T-helper 9 cell (primary cell): ENCODE measurements around the gene SERPINA5.
"Not testable (repeated sequence)": the region's sequence is repeated elsewhere in the genome, so short reads cannot be mapped to it uniquely, and the experiment has no call there.

ENCODE experiments used
- DNase-seq: peaks from one replicate; pipeline ENCODE4 v3.0.0-alpha.2; 2020

The SERPINA5 gene

GRCh38 chr14:94624537-94625352, 43.5 kb downstream of the SERPINA5 start:
- DNase-seq = no peak

DNA sequence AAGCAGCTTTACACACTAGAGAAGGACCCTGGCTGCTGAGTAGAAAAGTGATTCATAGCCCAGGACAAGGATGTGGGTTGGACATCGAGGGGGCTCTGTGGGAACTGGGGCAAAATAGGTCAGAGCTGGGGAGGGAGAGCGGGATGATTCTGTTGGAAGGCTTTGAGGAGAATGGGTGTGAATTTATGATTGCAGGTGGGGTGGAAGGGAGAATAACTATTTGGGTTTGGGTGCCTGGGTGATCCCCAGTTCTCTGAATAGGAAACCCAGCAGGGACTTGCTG, 44.1 kb downstream of the SERPINA5 start:
- DNase-seq = no peak

- DNase-seq = no peak
Observed at GRCh38 chr14:94628578-94628977, 47.4 kb downstream of the SERPINA5 start.

GRCh38 chr14:94630396-94630795, 49.2 kb downstream of the SERPINA5 start:
- DNase-seq = no peak

- no peak for DNase-seq
Observed at GRCh38 chr14:94631050-94631449, 49.8 kb downstream of the SERPINA5 start.

- no peak for DNase-seq
Observed at GRCh38 chr14:94631536-94632304, 50.5 kb downstream of the SERPINA5 start.

DNA sequence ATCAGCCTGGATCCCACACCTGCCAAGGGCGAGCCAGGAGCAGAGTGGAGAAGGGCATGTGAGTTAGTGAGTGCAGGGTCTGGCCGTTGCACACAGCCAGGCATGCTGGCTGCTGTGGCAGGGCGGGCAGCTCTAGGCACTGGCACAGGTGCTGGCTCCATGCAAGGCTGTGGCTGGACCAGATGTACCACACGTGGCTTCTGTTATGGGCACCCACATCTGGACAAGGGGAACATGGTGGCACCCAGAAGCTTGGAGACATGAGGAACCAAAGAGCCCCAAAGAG, 51.0 kb downstream of the SERPINA5 start:
- DNase-seq = no peak

GRCh38 chr14:94633121-94633520, 51.9 kb downstream of the SERPINA5 start:
- no peak for DNase-seq

- no peak for DNase-seq
Observed at GRCh38 chr14:94635154-94635553, 53.9 kb downstream of the SERPINA5 start.

DNA sequence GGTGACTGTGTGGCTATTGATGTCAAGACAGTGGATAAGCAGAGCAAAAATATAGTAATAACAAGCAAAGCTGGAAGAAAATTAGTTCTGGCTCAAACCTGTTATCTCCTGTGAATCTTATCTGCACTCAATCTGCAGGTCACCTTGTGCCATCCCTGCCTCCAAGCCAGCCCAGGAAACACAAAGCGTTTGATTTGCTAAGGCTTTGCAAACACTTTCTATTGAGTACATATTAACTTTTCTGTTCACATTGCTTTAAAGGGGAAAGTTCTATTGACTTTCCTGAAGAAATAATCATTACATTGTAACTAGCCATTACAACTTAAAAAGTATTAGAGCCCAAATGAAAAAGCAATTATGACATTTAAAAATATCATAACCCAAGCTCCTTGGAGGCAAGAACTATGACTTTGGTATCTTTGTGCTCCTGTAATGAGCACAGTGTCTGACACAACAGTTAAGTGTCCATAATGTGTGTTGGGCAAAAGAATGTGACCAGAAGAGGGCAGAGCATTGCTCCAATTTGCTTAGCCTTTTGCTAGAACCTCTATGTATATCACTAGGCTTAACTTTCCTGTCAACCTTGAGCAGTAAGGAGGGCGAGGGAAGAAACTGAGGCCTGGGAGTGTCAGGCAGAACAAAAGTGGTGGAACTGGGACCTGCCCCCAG, 55.7 kb downstream of the SERPINA5 start:
- DNase-seq = no peak

- not testable (repeated sequence) for DNase-seq
Observed at GRCh38 chr14:94637814-94638213, 56.6 kb downstream of the SERPINA5 start.

GRCh38 chr14:94638339-94638738, 57.1 kb downstream of the SERPINA5 start:
- DNase-seq = no peak

- DNase-seq = no peak
Observed at GRCh38 chr14:94638961-94639817, 58.0 kb downstream of the SERPINA5 start.

DNA sequence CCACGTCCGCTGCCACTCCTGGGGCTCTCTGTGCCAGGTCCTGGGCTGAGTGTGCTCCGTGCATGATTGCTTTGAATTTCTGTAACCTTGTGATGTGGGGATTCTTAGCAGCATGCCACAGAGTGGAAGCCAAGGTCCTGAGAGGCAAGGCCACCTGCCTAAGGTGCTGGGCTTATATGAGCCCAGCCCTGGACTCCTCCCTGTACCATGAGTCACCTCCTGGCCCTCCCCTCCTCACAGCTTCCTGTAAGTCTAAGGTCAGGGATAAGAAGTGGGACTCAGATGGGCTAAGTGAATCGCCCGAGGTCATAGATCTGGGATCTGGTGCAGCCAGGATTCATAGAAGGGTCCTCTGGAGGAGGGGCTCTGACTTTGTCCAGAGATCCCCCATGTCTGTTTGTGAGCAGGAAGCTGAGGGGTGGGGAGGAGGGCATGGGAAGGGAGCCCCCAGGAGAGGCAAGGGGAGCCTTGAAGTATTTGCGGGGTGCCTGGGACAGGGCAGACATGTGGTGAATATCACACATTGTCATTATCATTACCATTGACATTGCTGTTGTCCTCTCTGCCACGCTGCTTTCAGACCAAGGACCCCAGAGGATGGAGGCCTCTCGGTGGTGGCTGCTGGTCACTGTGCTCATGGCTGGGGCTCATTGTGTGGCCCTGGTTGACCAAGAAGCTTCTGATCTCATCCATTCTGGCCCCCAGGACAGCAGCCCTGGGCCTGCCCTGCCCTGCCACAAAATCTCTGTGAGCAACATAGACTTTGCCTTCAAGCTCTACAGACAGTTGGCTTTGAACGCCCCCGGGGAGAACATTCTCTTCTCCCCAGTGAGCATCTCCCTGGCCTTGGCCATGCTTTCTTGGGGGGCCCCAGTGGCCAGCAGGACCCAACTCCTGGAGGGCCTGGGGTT, 59.8 kb downstream of the SERPINA5 start:
- DNase-seq = no peak

DNA sequence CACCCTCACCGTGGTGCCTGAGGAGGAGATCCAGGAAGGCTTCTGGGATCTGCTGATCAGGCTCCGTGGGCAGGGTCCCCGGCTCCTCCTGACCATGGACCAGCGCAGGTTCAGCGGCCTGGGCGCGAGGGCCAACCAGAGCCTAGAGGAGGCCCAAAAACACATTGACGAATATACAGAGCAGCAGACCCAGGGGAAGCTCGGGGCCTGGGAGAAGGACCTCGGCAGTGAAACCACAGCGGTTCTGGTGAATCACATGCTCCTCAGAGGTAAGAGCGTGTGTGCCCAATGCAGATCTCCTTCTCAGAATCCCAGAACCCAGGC, 60.4 kb downstream of the SERPINA5 start:
- no peak for DNase-seq
